Astrocyte of the spinal cord (primary cell): ENCODE data around the gene OXSR1.

ENCODE experiments used
- DNase-seq: peaks from one replicate; pipeline ENCODE4 v3.0.0; 2011; ENCODE audit warnings: low read depth, low spot score
- H3K4me3 ChIP-seq: 2 replicates; pipeline ENCODE4 v1.5.1; 2011; ENCODE audit warnings: low read depth, mild to moderate bottlenecking, low read length, moderate library complexity
- in situ Hi-C: cut with HindIII; loops from 2 replicates; pipeline ENCODE4 v1.10.0; 2017; ENCODE audit warnings: low sequenced_read_pairs
- TF ChIP-seq, protein P1 (sequence below): IDR thresholded peaks from 2 replicates; pipeline ENCODE4 v1.5.1; 2012; ENCODE audit warnings: low read depth, mild to moderate bottlenecking, low read length, inconsistent platforms

Gene OXSR1

DNA sequence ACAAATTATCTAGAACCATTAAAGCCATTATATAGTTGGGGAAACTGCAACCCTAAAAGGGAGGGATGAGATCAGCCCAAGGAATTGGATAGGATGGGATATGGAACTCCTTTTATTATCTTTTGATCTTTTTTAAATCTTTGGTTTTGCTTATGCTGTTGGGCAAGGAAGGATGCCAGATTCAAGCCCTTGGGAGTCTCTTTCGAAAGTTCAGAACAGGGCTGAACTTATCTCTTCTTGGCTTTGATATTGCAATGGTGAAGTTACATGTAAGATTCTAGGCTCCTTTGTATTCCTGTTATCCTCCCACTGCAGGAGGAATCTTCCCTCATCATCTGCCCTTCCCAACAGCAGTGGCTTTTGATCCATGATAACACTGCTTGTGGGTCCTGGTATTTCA lies 90.3 kb downstream of the OXSR1 start:
- H3K4me3 ChIP-seq = no peak overlapping the region
- no peak for DNase-seq
- TF ChIP-seq, protein P1, sequence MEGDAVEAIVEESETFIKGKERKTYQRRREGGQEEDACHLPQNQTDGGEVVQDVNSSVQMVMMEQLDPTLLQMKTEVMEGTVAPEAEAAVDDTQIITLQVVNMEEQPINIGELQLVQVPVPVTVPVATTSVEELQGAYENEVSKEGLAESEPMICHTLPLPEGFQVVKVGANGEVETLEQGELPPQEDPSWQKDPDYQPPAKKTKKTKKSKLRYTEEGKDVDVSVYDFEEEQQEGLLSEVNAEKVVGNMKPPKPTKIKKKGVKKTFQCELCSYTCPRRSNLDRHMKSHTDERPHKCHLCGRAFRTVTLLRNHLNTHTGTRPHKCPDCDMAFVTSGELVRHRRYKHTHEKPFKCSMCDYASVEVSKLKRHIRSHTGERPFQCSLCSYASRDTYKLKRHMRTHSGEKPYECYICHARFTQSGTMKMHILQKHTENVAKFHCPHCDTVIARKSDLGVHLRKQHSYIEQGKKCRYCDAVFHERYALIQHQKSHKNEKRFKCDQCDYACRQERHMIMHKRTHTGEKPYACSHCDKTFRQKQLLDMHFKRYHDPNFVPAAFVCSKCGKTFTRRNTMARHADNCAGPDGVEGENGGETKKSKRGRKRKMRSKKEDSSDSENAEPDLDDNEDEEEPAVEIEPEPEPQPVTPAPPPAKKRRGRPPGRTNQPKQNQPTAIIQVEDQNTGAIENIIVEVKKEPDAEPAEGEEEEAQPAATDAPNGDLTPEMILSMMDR = no peak
- in situ Hi-C loops = no loop called here

DNA sequence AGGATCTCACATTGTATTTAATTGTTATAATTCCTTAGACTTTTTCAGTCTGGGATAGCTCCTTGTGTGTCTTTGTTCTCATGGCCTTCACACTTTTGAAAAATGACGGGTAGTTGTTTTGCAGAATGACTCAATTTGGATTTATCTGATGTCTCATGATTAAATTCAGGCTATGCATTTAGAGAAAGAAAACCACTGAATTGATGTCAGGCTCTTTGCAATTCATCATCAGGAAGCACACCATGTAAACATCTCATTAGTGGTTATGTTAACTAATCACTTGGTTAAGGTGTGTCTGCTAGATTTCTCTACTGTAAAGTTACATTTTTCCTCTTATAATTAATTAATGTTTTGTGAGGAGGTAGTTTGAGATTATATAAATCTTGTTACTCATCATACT lies 92.2 kb downstream of the OXSR1 start:
- DNase-seq = no peak
- H3K4me3 ChIP-seq = no peak overlapping the region
- TF ChIP-seq, protein P1 = no peak
- in situ Hi-C loops = no loop called here

DNA sequence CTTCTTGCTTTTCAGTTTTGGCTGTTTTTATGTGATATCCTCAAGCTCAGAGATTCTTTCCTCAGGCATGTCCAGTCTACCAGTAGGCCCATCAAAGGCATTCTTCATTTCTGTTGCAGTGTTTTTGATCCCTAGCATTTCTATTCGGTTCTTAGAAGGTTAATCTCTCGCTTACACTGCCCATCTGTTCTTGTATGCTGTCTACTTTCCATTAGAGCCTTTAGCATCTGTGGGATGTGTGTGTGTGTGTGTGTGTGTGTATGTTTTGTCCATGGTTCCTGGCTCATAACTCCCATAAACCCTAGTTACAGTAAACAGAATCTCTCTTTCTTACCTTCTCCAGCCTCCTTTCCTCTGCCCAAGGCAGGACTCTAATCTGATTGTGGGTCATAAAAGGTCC lies 95.1 kb downstream of the OXSR1 start:
- H3K4me3 ChIP-seq = no peak overlapping the region
- TF ChIP-seq, protein P1 = no peak
- DNase-seq = no peak
- in situ Hi-C loops = no loop called here

DNA sequence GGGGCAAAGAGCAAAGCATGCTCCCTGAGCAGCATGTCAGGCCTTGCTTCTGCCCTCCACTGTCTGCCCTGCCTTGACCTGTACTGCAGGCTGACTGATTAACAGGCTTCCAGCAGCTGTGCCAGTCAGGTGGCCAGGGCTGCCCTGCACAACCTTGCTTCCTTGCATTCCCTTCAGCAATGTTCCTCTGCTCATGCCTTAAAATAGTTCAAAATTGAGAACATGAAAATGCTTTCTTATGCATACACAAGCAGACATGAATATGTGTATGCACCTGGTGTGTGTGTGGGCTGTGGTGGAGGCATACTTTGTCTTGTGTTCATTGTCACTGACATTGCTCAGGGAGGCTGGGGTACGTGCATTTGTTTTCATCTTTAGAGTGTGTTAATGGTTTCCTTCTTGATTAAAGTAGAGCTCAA lies 99.0 kb downstream of the OXSR1 start:
- in situ Hi-C loops = no loop called here
- TF ChIP-seq, protein P1 = no peak
- no peak overlapping the region for H3K4me3 ChIP-seq
- no peak for DNase-seq

DNA sequence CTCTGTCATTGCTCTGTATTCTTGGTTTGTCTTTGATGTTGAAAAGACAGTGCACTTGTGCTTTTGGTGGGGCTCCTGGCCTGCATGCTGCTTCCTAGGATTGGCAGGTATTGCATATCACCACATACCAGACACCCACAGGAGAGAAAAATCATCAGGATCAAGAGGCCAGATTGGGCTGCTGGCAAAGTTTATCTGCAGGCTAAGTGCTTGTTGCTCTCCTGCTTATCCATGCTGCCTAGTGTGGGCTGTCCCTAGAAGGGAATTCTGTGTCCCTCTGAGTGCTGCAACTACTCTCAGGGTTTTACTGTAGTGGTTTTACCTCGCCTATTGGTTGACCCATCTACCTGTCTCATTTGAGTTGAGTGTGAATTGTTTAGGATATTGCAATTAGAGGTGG lies 99.4 kb downstream of the OXSR1 start:
- no peak for DNase-seq

DNA sequence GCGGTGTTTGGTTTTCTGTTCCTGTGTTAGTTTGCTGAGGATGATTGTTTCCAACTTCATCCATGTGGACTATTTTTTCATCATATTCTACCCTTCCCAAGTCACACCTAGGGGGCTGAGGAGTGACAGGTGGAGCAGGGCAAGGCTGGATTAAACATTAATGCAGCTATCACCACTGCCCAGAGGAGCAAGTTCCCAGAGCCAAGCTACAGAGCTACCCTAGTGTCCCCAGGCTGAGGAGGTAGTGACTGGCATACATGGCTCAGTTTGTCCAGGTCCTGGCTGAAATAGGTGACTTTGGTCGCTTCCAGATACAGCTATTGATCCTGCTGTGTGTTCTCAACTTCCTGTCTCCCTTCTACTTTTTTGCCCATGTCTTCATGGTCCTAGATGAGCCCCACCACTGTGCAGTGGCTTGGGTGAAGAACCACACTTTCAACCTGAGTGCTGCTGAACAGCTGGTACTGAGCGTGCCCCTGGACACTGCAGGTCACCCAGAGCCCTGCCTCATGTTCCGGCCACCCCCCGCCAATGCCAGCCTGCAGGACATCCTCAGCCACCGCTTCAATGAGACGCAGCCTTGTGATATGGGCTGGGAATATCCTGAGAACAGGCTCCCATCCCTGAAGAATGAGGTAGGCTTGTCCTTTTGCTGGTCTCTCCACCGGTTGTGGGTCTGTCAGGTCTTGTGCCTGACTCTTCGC lies 100.4 kb downstream of the OXSR1 start, which contains the start of gene SLC22A13:
Gene SLC22A13 (plus strand): TSS at position 209 of the 704 bp plus-strand sequence. CDS start 49 bp downstream, at position 258.
- H3K4me3 ChIP-seq = no peak within 1 kb of the TSS
- in situ Hi-C loops = no loop called here

More for the DNA sequence above, 99.4 kb downstream of the OXSR1 start:
- in situ Hi-C loops = no loop called here
- TF ChIP-seq, protein P1 = no peak
- H3K4me3 ChIP-seq = no peak overlapping the region

More for the DNA sequence above, 100.4 kb downstream of the OXSR1 start, which contains the start of gene SLC22A13:
- DNase-seq = no peak
- TF ChIP-seq, protein P1 = no peak
